GM23248 (cell line): ENCODE measurements around the gene MAVS. TPM values are rescaled to one million over a fixed set of nuclear protein-coding genes. Genes with fewer than 3 reads are reported as not detected.
A peak's percentile ranks its signal among the peaks of the same experiment; 100 is the strongest.
"Not testable (repeated sequence)": the region's sequence is repeated elsewhere in the genome, so short reads cannot be mapped to it uniquely, and the experiment has no call there.

Experiments
- DNase-seq: peaks from one replicate; pipeline ENCODE4 v3.0.0-alpha.2; 2015
- H2AFZ ChIP-seq: fragments of 200-600 bp; sonication (generic); 2 replicates; pipeline ENCODE4 v1.6.1; 2016; ENCODE audit warnings: antibody characterized with exemption
- H3F3A ChIP-seq: fragments of 200-600 bp; sonication (generic); 2 replicates; pipeline ENCODE4 v1.6.1; 2016; ENCODE audit warnings: mild to moderate bottlenecking, antibody characterized with exemption, mixed run types; ENCODE audit not compliant: insufficient read depth
- H3K27ac ChIP-seq: fragments of 200-600 bp; sonication (generic); 2 replicates; pipeline ENCODE4 v1.5.1; 2016; ENCODE audit warnings: mild to moderate bottlenecking
- H3K27me3 ChIP-seq: fragments of 200-600 bp; sonication (generic); replicated peaks from 2 replicates; pipeline ENCODE4 v1.6.1; 2016; ENCODE audit warnings: mild to moderate bottlenecking; ENCODE audit not compliant: insufficient read depth
- H3K36me3 ChIP-seq: fragments of 200-600 bp; sonication (generic); 2 replicates; pipeline ENCODE4 v1.6.1; 2016; ENCODE audit warnings: low read depth, mild to moderate bottlenecking
- H3K4me1 ChIP-seq: fragments of 200-600 bp; sonication (generic); 2 replicates; pipeline ENCODE4 v1.6.1; 2016; ENCODE audit warnings: mild to moderate bottlenecking; ENCODE audit not compliant: insufficient read depth
- H3K4me2 ChIP-seq: fragments of 200-600 bp; sonication (generic); one replicate; pipeline ENCODE4 v1.6.1; 2016; ENCODE audit warnings: mild to moderate bottlenecking; ENCODE audit not compliant: unreplicated experiment
- H3K4me3 ChIP-seq: fragments of 200-600 bp; sonication (generic); 2 replicates; pipeline ENCODE4 v1.5.1; 2016; ENCODE audit warnings: mild to moderate bottlenecking
- H3K79me2 ChIP-seq: fragments of 200-600 bp; sonication (generic); 2 replicates; pipeline ENCODE4 v1.6.1; 2016; ENCODE audit warnings: mild to moderate bottlenecking; ENCODE audit not compliant: insufficient read depth
- H3K9ac ChIP-seq: fragments of 200-600 bp; sonication (generic); 2 replicates; pipeline ENCODE4 v1.6.1; 2016; ENCODE audit warnings: mild to moderate bottlenecking
- H3K9me2 ChIP-seq: fragments of 200-600 bp; sonication (generic); 2 replicates; pipeline ENCODE4 v1.6.1; 2016; ENCODE audit warnings: mixed run types, mild to moderate bottlenecking, moderate library complexity; ENCODE audit not compliant: insufficient read depth
- H3K9me3 ChIP-seq: fragments of 200-600 bp; sonication (generic); one replicate; pipeline ENCODE4 v1.6.1; 2017; ENCODE audit warnings: low read depth
- H4K20me1 ChIP-seq: fragments of 200-600 bp; sonication (generic); 2 replicates; pipeline ENCODE4 v1.6.0; 2016; ENCODE audit not compliant: insufficient read depth
- EZH2 ChIP-seq: fragments of 200-600 bp; sonication (generic); IDR thresholded peaks from 2 replicates; pipeline ENCODE4 v1.6.1; 2018; ENCODE audit warnings: antibody characterized with exemption, mild to moderate bottlenecking; ENCODE audit not compliant: insufficient read depth, poor library complexity, severe bottlenecking
- EZH2phosphoT487 ChIP-seq: fragments of 200-600 bp; sonication (generic); IDR thresholded peaks from 2 replicates; pipeline ENCODE4 v1.6.1; 2018; ENCODE audit warnings: antibody characterized with exemption, moderate library complexity, mild to moderate bottlenecking, low read depth; ENCODE audit not compliant: insufficient read depth
- WGBS, 2 experiments: methylation state at CpG; one replicate each; pipeline ENCODE4 v1.1.6; 2015 to 2017; ENCODE audit warnings: low lambda C conversion rate in 2 of 2, low coverage in 1 of 2; ENCODE audit errors: missing lambda C conversion rate in 2 of 2; 5-methylcytosine and 5-hydroxymethylcytosine counted together
- in situ Hi-C: fragments of 300-500 bp; cut with MboI; formaldehyde crosslinking; loops from 2 replicates; pipeline ENCODE4 v1.15.0; 2020
- polyA plus RNA-seq: library from polyadenylated mRNA; unstranded; fragments of >200 nt; fragmentation: Nextera tagmentation; extraction: Ambion mirVana; gene quantifications from 2 replicates; pipeline ENCODE4 v1.2.1, GENCODE V29; 2016
- total RNA-seq: library from RNA; depleted of rRNA; stranded (reverse); fragments of >200 nt; shearing (Covaris generic); gene quantifications from 2 replicates; pipeline ENCODE4 v1.2.3, GENCODE V29; 2014

MAVS gene
- total and polyA plus RNA-seq, 2 experiments from 2014 or later = 12.0 to 22.0 TPM

DNA sequence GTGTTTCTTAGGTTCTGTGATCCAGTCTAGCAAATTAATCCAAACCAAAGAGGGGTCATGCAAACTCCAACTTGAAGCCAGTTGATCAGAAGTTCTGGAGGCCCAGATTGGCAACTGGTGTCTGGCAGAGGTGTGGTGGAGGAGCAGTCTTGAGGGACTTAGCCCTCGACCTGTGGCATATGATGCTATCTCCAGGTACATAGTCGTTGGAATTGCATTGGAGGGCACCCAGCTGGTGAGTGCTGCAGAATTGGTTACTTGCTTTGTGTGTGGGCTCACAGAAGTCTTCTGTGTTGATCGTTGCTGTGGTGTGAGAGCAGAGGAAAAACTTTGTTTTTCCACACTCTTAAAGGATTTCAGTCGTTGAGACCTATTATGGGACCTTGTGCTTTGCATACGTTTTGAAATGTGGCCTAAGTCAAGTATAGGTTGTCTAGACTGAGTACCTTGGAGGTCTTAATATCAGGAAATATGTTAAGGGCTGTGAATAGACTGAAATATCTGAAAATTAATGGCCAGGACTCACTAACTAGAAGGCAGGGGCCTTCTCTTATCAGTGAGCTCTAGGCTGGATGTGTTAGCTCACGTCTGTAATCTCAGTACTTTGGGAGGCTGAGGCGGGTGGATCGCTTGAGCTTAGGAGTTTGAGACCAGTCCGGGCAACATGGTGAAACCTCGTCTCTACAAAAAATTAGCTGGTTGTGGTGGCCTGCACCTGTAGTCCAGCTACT is 50.4 kb downstream of the MAVS start:
- 56 to 60% methylated on average over 10 of the region's 10 CpGs for WGBS, 2 experiments
- Histone ChIP-seq H3K4me3 (peak overlapping the region; percentile 48), H3K27me3 (no peaks in the 10 kb centered on the region), H4K20me1 (peaks cover 68% of the 10 kb centered on the region), H3K79me2 (peaks cover 100% of the 10 kb centered on the region), H3K4me2 (peak overlapping the region; percentile 51), H2AFZ (no peak overlapping the region), H3K9me2 (no peaks in the 10 kb centered on the region), H3K27ac (peak overlapping the region; percentile 48), H3K9ac (no peak overlapping the region), H3F3A (peaks cover 68% of the 10 kb centered on the region), H3K4me1 (peaks cover 84% of the 10 kb centered on the region), H3K36me3 (no peaks in the 10 kb centered on the region), H3K9me3 (no peaks in the 10 kb centered on the region)
- in situ Hi-C loops = no loop called here
- no peak for DNase-seq
- TF ChIP-seq EZH2 (no peak), EZH2phosphoT487 (no peak)

DNA sequence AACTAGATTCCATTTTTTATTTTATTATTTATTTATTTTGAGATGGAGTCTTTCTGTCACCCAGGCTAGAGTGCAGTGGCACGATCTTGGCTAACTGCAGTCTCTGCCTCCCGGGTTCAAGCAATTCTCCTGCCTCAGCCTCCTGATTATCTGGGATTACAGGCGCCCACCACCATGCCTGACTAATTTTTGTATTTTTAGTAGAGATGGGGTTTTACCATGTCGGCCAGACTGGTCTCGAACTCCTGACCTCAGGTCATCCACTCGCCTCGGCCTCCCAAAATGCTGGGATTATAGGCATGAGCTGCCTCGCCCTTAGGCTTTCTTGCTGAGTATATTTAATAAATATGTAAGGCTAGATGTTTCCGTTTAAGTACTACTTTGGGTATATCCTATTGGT is 51.5 kb downstream of the MAVS start:
- H2AFZ ChIP-seq, H3K9ac ChIP-seq, H3K9me3 ChIP-seq, DNase-seq, H3K27me3 ChIP-seq, H3K9me2 ChIP-seq, H3K36me3 ChIP-seq, H3K4me3 ChIP-seq, H3K4me2 ChIP-seq, in situ Hi-C loops: not testable (repeated sequence)
- Histone ChIP-seq H3F3A (peaks cover 64% of the 10 kb centered on the region), H4K20me1 (peaks cover 63% of the 10 kb centered on the region), H3K27ac (peak overlapping the region; percentile 5; the same call in 1 of the 2 replicates), H3K4me1 (peaks cover 82% of the 10 kb centered on the region), H3K79me2 (peaks cover 100% of the 10 kb centered on the region)
- WGBS, 2 experiments = 72 to 77% methylated on average over 9 of the region's 9 CpGs

DNA sequence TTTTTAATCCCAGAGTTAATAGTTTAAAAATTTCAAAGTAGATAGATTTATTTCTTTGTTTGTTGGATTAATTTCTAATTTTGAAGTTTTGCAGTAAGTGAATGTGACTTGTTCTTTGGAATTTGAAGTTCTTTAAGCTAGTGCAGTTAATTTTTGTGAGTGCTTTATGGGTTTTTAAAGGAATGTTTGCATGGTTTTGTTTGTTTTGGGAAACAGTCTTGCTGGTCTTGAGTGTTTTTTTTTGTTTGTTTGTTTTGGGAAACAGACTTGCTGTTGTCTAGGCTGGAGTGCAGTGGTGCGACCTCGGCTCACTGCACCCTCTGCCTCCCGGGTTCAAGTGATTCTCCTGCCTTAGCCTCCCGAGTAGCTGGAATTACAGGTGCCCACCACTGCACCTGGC is 52.0 kb downstream of the MAVS start:
- Histone ChIP-seq H4K20me1 (peaks cover 62% of the 10 kb centered on the region), H2AFZ (no peak overlapping the region), H3K36me3 (no peaks in the 10 kb centered on the region), H3K9me3 (no peaks in the 10 kb centered on the region), H3K27ac (peak overlapping the region; percentile 5; the same call in 1 of the 2 replicates), H3F3A (peaks cover 62% of the 10 kb centered on the region), H3K9ac (no peak overlapping the region), H3K27me3 (no peaks in the 10 kb centered on the region), H3K4me2 (no peak overlapping the region), H3K4me1 (peaks cover 77% of the 10 kb centered on the region), H3K9me2 (no peaks in the 10 kb centered on the region), H3K4me3 (no peak overlapping the region), H3K79me2 (peaks cover 100% of the 10 kb centered on the region)
- in situ Hi-C loops = no loop called here
- no peak for DNase-seq
- 40 to 50% methylated on average over 4 of the region's 4 CpGs for WGBS, 2 experiments
- TF ChIP-seq EZH2 (no peak), EZH2phosphoT487 (no peak)

DNA sequence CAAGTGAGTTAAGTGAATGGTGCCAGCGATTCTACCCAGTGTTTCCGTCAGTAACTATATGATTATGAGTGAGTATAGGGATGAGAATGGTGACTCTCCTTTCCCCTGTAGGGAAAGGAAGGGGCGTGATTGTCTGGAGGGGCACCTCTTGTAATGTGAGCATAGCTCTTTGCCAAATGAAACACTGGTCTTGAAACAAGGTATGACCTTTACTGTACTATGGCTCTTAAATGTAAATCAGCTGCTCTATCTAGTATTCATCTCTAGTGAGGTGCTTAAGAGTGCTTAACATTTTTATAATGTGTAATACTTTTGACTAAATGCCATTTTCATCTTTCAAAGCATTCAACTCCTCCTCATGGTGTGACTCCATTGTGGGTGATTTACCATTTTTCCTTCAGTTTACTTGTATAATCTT is 53.6 kb downstream of the MAVS start:
- Histone ChIP-seq H3K27ac (peak overlapping the region; percentile 5; the same call in 1 of the 2 replicates), H3K4me1 (peaks cover 74% of the 10 kb centered on the region), H3K36me3 (no peaks in the 10 kb centered on the region), H3K4me2 (peak overlapping the region; percentile 5), H3K9ac (no peak overlapping the region), H3K27me3 (no peaks in the 10 kb centered on the region), H3K9me2 (no peaks in the 10 kb centered on the region), H3K4me3 (no peak overlapping the region), H3K79me2 (peaks cover 100% of the 10 kb centered on the region), H4K20me1 (peaks cover 71% of the 10 kb centered on the region), H3K9me3 (no peaks in the 10 kb centered on the region), H3F3A (peaks cover 69% of the 10 kb centered on the region), H2AFZ (no peak overlapping the region)
- TF ChIP-seq EZH2phosphoT487 = no peak
- TF ChIP-seq EZH2 = no peak
- peak; percentile 36 for DNase-seq
- in situ Hi-C loops = no loop called here
- WGBS, 2 experiments = 76 to 80% methylated on average over 3 of the region's 3 CpGs
